GM12878 (cell line): ENCODE results near the gene ASPM.

ENCODE experiments used
- CBX5 ChIP-seq: sonication (generic); IDR thresholded peaks from 2 replicates; pipeline ENCODE4 v1.6.1; 2016; ENCODE audit warnings: low read depth, moderate library complexity, mild to moderate bottlenecking, inconsistent platforms
- CREM ChIP-seq: IDR thresholded peaks from 2 replicates; pipeline ENCODE4 v1.6.1; 2014; ENCODE audit warnings: antibody characterized with exemption, low read depth
- MYC ChIP-seq: IDR thresholded peaks from 2 replicates; pipeline ENCODE4 v1.6.1; 2011; ENCODE audit warnings: mild to moderate bottlenecking, low read length, moderate library complexity, inconsistent platforms; ENCODE audit not compliant: insufficient read depth, insufficient replicate concordance, insufficient read length, severe bottlenecking
- NFYA ChIP-seq: IDR thresholded peaks from 2 replicates; pipeline ENCODE4 v1.6.1; 2011; ENCODE audit warnings: low read depth, mild to moderate bottlenecking, low read length, improper control_type of control experiment, borderline replicate concordance
- POLR2AphosphoS2 ChIP-seq: IDR thresholded peaks from 2 replicates; pipeline ENCODE4 v1.6.1; 2011; ENCODE audit warnings: low read depth, mild to moderate bottlenecking, low read length, improper control_type of control experiment, moderate library complexity
- RAD21 ChIP-seq: IDR thresholded peaks from 2 replicates; pipeline ENCODE4 v1.6.1; 2011; ENCODE audit warnings: mild to moderate bottlenecking, low read depth, low read length, moderate library complexity; ENCODE audit not compliant: insufficient read depth
- SMC3 ChIP-seq: IDR thresholded peaks from 2 replicates; pipeline ENCODE4 v1.6.1; 2011; ENCODE audit warnings: low read length, improper control_type of control experiment, borderline replicate concordance
- TF ChIP-seq, protein P1 (sequence below), 3 experiments: IDR thresholded peaks in 2 of 3; conservative IDR thresholded peaks in 1 of 3; 2 replicates each; pipeline ENCODE4 v1.5.1; 2011; ENCODE audit warnings: low read depth in 3 of 3, low read length in 3 of 3, mild to moderate bottlenecking in 3 of 3, control low read depth in 2 of 3, moderate library complexity in 2 of 3, inconsistent platforms in 1 of 3, mixed read lengths in 1 of 3; ENCODE audit not compliant: control insufficient read depth in 2 of 3, insufficient read depth in 1 of 3; ENCODE audit errors: extremely low read depth in 1 of 3
- TF ChIP-seq, protein P2 (sequence below): IDR thresholded peaks from 2 replicates; pipeline ENCODE4 v1.6.1; 2012; ENCODE audit warnings: improper control_type of control experiment, low read depth, low read length; ENCODE audit not compliant: insufficient replicate concordance

DNA sequence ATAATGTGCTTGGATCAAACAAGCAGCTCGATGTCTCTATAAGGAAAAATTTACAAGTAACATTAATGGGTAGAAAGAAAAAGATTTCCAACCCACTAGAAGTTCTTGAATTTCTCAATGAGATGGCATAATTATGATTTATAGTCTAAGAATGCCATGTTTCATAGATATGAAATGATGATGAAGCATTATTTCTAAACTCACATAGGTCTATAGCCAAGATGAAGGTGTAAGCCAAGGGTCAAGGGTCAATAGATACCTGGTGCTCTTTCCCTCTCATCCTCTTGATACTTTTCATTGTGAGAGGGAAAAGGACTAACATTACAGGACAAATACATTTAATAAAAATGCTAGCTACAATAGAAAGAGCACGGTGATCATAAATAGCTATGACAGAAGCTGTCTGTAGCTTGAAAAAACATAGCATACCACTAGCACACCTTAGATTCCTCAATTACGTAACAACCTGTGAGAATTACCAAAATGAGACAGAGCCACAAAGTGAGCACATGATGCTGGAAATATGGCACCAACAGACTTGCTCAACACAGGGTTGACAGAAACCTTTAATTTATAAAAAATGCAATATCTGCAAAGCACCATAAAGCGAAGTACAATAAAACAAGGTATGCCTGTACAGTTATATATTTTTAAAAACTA lies 53.1 kb downstream of the ASPM start:
- TF ChIP-seq, protein P1, sequence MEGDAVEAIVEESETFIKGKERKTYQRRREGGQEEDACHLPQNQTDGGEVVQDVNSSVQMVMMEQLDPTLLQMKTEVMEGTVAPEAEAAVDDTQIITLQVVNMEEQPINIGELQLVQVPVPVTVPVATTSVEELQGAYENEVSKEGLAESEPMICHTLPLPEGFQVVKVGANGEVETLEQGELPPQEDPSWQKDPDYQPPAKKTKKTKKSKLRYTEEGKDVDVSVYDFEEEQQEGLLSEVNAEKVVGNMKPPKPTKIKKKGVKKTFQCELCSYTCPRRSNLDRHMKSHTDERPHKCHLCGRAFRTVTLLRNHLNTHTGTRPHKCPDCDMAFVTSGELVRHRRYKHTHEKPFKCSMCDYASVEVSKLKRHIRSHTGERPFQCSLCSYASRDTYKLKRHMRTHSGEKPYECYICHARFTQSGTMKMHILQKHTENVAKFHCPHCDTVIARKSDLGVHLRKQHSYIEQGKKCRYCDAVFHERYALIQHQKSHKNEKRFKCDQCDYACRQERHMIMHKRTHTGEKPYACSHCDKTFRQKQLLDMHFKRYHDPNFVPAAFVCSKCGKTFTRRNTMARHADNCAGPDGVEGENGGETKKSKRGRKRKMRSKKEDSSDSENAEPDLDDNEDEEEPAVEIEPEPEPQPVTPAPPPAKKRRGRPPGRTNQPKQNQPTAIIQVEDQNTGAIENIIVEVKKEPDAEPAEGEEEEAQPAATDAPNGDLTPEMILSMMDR (IDR thresholded peaks at IDR 0.05 in 2 of 3, conservative IDR thresholded peaks at IDR 0.05 in 1 of 3; ENCODE audit: control insufficient read depth in 2 of 3, extremely low read depth in 1 of 3, insufficient read depth in 1 of 3, low read depth in 3 of 3, low read length in 3 of 3) = no peak
- TF ChIP-seq SMC3 = no peak
- TF ChIP-seq CBX5 = no peak
- TF ChIP-seq, protein P2, sequence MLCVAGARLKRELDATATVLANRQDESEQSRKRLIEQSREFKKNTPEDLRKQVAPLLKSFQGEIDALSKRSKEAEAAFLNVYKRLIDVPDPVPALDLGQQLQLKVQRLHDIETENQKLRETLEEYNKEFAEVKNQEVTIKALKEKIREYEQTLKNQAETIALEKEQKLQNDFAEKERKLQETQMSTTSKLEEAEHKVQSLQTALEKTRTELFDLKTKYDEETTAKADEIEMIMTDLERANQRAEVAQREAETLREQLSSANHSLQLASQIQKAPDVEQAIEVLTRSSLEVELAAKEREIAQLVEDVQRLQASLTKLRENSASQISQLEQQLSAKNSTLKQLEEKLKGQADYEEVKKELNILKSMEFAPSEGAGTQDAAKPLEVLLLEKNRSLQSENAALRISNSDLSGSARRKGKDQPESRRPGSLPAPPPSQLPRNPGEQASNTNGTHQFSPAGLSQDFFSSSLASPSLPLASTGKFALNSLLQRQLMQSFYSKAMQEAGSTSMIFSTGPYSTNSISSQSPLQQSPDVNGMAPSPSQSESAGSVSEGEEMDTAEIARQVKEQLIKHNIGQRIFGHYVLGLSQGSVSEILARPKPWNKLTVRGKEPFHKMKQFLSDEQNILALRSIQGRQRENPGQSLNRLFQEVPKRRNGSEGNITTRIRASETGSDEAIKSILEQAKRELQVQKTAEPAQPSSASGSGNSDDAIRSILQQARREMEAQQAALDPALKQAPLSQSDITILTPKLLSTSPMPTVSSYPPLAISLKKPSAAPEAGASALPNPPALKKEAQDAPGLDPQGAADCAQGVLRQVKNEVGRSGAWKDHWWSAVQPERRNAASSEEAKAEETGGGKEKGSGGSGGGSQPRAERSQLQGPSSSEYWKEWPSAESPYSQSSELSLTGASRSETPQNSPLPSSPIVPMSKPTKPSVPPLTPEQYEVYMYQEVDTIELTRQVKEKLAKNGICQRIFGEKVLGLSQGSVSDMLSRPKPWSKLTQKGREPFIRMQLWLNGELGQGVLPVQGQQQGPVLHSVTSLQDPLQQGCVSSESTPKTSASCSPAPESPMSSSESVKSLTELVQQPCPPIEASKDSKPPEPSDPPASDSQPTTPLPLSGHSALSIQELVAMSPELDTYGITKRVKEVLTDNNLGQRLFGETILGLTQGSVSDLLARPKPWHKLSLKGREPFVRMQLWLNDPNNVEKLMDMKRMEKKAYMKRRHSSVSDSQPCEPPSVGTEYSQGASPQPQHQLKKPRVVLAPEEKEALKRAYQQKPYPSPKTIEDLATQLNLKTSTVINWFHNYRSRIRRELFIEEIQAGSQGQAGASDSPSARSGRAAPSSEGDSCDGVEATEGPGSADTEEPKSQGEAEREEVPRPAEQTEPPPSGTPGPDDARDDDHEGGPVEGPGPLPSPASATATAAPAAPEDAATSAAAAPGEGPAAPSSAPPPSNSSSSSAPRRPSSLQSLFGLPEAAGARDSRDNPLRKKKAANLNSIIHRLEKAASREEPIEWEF = no peak
- no peak for TF ChIP-seq POLR2AphosphoS2
- TF ChIP-seq MYC = no peak
- no peak for TF ChIP-seq CREM
- TF ChIP-seq RAD21 = no peak
- TF ChIP-seq NFYA = no peak
